PC-9 (cell line): ENCODE data around the gene S1PR5. TPM values are rescaled to one million over a fixed set of nuclear protein-coding genes. Genes with fewer than 3 reads are reported as not detected.

Experiments used
- BruUV-seq: library from RNA; stranded (reverse); fragments of 400-500 nt; replicated peaks from 2 replicates; lab custom pipeline; 2021; lab: Mats Ljungman, UMichigan
- CTCF ChIA-PET: fragments of 300-600 bp; sonication (Branson Sonifier 250); formaldehyde crosslinking; loops from one replicate; lab custom pipeline; 2022; ENCODE audit warnings: antibody characterized with exemption; lab: Charles Lee
- POLR2A ChIA-PET: fragments of 300-600 bp; sonication (Branson Sonifier 250); formaldehyde crosslinking; loops from one replicate; lab custom pipeline; 2022; ENCODE audit warnings: antibody characterized with exemption; ENCODE audit not compliant: unreplicated experiment; lab: Charles Lee
- DNase-seq, 2 experiments: peaks; one replicate each; pipeline versions ENCODE4 v3.0.0 to v3.0.0-alpha.2; 2015 to 2022; ENCODE audit warnings: mixed read lengths in 1 of 2
- H2AFZ ChIP-seq: fragments of 200-600 bp; sonication (generic); 2 replicates; pipeline ENCODE4 v1.8.1; 2017; ENCODE audit warnings: antibody characterized with exemption
- H3F3A ChIP-seq: fragments of 200-600 bp; sonication (generic); 2 replicates; pipeline ENCODE4 v1.8.1; 2017; ENCODE audit warnings: antibody characterized with exemption, mild to moderate bottlenecking, low read depth; ENCODE audit not compliant: insufficient read depth
- H3K27ac ChIP-seq: fragments of 200-600 bp; sonication (generic); 2 replicates; pipeline ENCODE4 v1.6.1; 2016; ENCODE audit warnings: mixed run types
- H3K27me3 ChIP-seq: fragments of 200-600 bp; sonication (generic); 2 replicates; pipeline ENCODE4 v1.6.1; 2016; ENCODE audit warnings: low read depth, mixed run types; ENCODE audit not compliant: insufficient read depth
- H3K36me3 ChIP-seq: fragments of 200-600 bp; sonication (generic); 2 replicates; pipeline ENCODE4 v1.6.1; 2016; ENCODE audit warnings: low read depth, mixed run types
- H3K4me1 ChIP-seq: fragments of 200-600 bp; sonication (generic); replicated peaks from 2 replicates; pipeline ENCODE4 v1.6.1; 2016; ENCODE audit warnings: mixed run types; ENCODE audit not compliant: insufficient read depth
- H3K4me2 ChIP-seq: fragments of 200-600 bp; sonication (generic); 2 replicates; pipeline ENCODE4 v1.6.1; 2017; ENCODE audit warnings: mixed run types
- H3K4me3 ChIP-seq: fragments of 200-600 bp; sonication (generic); 2 replicates; pipeline ENCODE4 v1.6.1; 2016; ENCODE audit warnings: mixed run types
- H3K79me2 ChIP-seq: fragments of 200-600 bp; sonication (generic); 2 replicates; pipeline ENCODE4 v1.6.1; 2017; ENCODE audit warnings: low read depth, mixed run types
- H3K9me2 ChIP-seq: fragments of 200-600 bp; sonication (generic); 2 replicates; pipeline ENCODE4 v1.8.1; 2017; ENCODE audit warnings: mild to moderate bottlenecking; ENCODE audit not compliant: insufficient read depth
- H3K9me3 ChIP-seq: fragments of 200-600 bp; sonication (generic); 2 replicates; pipeline ENCODE4 v1.8.1; 2016; ENCODE audit warnings: low read depth; ENCODE audit not compliant: insufficient read depth
- H4K20me1 ChIP-seq: fragments of 200-600 bp; sonication (generic); 2 replicates; pipeline ENCODE4 v1.8.1; 2017; ENCODE audit not compliant: insufficient read depth
- CTCF ChIP-seq: fragments of 200-600 bp; sonication (generic); conservative IDR thresholded peaks from 2 replicates; pipeline ENCODE4 v1.6.1; 2017; ENCODE audit warnings: mixed run types, antibody characterized with exemption, mild to moderate bottlenecking, moderate library complexity
- EZH2 ChIP-seq: fragments of 200-600 bp; sonication (generic); IDR thresholded peaks from 2 replicates; pipeline ENCODE4 v1.8.0; 2017; ENCODE audit warnings: antibody characterized with exemption, low read depth
- intact Hi-C: fragments of 100-400 bp; cut with micrococcal nuclease; formaldehyde crosslinking; loops from one replicate; pipeline ENCODE4 v1.10.0; 2022; ENCODE audit not compliant: unreplicated experiment
- total RNA-seq: library from RNA; stranded (reverse); gene quantifications from 2 replicates; pipeline ENCODE4 v1.2.3, GENCODE V29; 2021

S1PR5 gene
- total RNA-seq, 1 experiment from 2014 or later = 9.5 TPM

GRCh38 chr19:10491472-10492047 is 25.7 kb downstream of the S1PR5 start:
- no peak overlapping the region for H2AFZ ChIP-seq
- H3K27ac ChIP-seq = no peak overlapping the region
- H3K27me3 ChIP-seq = no peaks in the 10 kb centered on the region
- no TSS peak for BruUV-seq
- H3K4me3 ChIP-seq = no peak overlapping the region
- peaks cover 57% of the 10 kb centered on the region for H3K79me2 ChIP-seq
- H3K4me1 ChIP-seq = no peaks in the 10 kb centered on the region
- H3K36me3 ChIP-seq = peaks cover 45% of the 10 kb centered on the region
- no peaks in the 10 kb centered on the region for H3K9me2 ChIP-seq
- TF ChIP-seq CTCF = no peak
- TF ChIP-seq EZH2 = no peak
- no peaks in the 10 kb centered on the region for H3K9me3 ChIP-seq
- intact Hi-C loops = no loop called here
- peaks cover 47% of the 10 kb centered on the region for H3F3A ChIP-seq
- H3K4me2 ChIP-seq = no peak overlapping the region
- DNase-seq = no peak
- peaks cover 71% of the 10 kb centered on the region for H4K20me1 ChIP-seq
- ChIA-PET CTCF (no interaction called here), POLR2A (no interaction called here)

DNA sequence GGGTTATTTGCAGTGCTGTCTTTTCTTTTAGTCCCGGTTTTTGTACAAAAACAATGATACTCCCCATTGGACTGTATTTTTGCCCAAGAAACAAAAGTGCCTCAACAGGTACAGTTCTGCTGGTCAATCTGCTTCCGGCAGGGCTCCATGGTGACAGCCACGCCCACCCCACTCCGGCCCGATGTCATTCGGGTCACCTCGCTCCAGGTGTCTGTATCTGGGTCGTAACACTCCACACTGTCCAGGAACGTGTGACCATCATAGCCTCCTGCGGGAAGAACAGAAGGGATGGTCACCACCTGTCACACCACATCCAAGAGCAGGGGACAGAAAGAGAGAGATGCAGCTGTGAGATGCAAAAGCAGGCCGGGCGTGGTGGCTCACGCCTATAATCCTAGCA is 30.7 kb downstream of the S1PR5 start:
- CTCF ChIA-PET = no interaction called here
- H3K4me1 ChIP-seq = no peaks in the 10 kb centered on the region
- intact Hi-C loops = no loop called here
- peaks cover 22% of the 10 kb centered on the region for H3K36me3 ChIP-seq
- POLR2A ChIA-PET = no interaction called here
- no TSS peak for BruUV-seq
- no peak for DNase-seq
- H3K4me3 ChIP-seq = no peak overlapping the region
- no peak overlapping the region for H2AFZ ChIP-seq
- no peak overlapping the region for H3K27ac ChIP-seq
- no peaks in the 10 kb centered on the region for H3K27me3 ChIP-seq
- H3K9me2 ChIP-seq = no peaks in the 10 kb centered on the region
- no peaks in the 10 kb centered on the region for H3K9me3 ChIP-seq
- peaks cover 53% of the 10 kb centered on the region for H3F3A ChIP-seq
- TF ChIP-seq EZH2 = no peak
- TF ChIP-seq CTCF = no peak
- peaks cover 47% of the 10 kb centered on the region for H4K20me1 ChIP-seq
- H3K79me2 ChIP-seq = peaks cover 21% of the 10 kb centered on the region
- H3K4me2 ChIP-seq = no peak overlapping the region

DNA sequence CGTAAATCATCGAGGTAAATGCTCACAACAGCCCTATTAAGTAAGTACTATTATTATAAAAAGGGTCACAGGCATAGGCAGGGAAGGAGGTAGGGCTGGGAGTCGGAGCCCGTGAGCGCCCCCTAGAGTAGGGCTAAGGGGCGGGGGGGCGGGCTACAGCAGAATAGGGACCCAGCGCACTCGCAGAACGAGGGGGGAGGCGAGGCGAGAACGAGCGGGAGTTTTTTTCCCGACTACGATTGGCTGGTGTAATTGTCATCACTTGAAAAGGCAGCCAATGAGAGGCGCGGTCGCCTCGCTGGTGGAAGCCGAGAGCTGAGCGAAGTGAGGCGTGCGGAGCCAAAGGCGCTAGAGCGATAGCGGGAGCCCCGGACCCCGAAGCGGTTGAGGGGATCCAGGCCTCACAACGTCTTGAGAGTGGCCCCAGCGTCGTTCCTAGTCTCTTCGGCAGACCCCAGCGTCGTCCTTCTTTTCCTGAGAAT is 38.3 kb downstream of the S1PR5 start:
- TF ChIP-seq CTCF = peak; percentile 67
- no peak for TF ChIP-seq EZH2
- POLR2A ChIA-PET = interaction anchor here (0.7 kb wide), 2 partner anchors 18 to 220 kb away, joined by 3 to 4 read pairs; no protein-coding TSS in a partner anchor
- CTCF ChIA-PET = interaction anchor here (0.6 to 1.4 kb wide), 6 partner anchors 26 to 99 kb away, joined by 3 to 6 read pairs (median 4); no protein-coding TSS in a partner anchor
- H3K27me3 ChIP-seq = no peaks in the 10 kb centered on the region
- no TSS peak for BruUV-seq
- no peaks in the 10 kb centered on the region for H3K36me3 ChIP-seq
- intact Hi-C loops = loop anchor here (5.0 to 10.0 kb wide), 2 partner anchors 74 to 222 kb away; partner anchors contain the start of gene CDC37
- H2AFZ ChIP-seq = peak overlapping the region; percentile 82
- 0 out of 2 replicates have a peak, but pooled peaks cover 4% of the 10 kb centered on the region for H4K20me1 ChIP-seq
- H3K4me3 ChIP-seq = peak overlapping the region; percentile 57
- no peaks in the 10 kb centered on the region for H3K9me2 ChIP-seq
- H3K79me2 ChIP-seq = no peaks in the 10 kb centered on the region
- peak; percentile 86 to 89 for DNase-seq
- H3K27ac ChIP-seq = no peak overlapping the region
- no peaks in the 10 kb centered on the region for H3K9me3 ChIP-seq
- H3K4me1 ChIP-seq = peaks cover 14% of the 10 kb centered on the region
- H3F3A ChIP-seq = peaks cover 41% of the 10 kb centered on the region
- peak overlapping the region; percentile 97 for H3K4me2 ChIP-seq
